HG03565 (cell line): ENCODE measurements around the gene AGTPBP1.
"Not testable (repeated sequence)": the region's sequence is repeated elsewhere in the genome, so short reads cannot be mapped to it uniquely, and the experiment has no call there.

ENCODE experiments used
- ATAC-seq: cut with Tn5 transposase; IDR thresholded peaks from one replicate; pipeline ENCODE4 v1.9.1; 2021; ENCODE audit warnings: mild to moderate bottlenecking, moderate library complexity; ENCODE audit not compliant: unreplicated experiment

Gene AGTPBP1

GRCh38 chr9:85717818-85718217 lies 23.9 kb downstream of the AGTPBP1 start:
- ATAC-seq, result not testable (repeated sequence)

- ATAC-seq, result no peak
These were observed 24.5 kb downstream of the AGTPBP1 start for GRCh38 chr9:85717220-85717619.

- ATAC-seq, result peak; percentile 57
These were observed 25.5 kb downstream of the AGTPBP1 start for GRCh38 chr9:85716031-85716877.

- ATAC-seq, result peak; percentile 48
These were observed 26.2 kb downstream of the AGTPBP1 start for GRCh38 chr9:85715587-85715986.

GRCh38 chr9:85713897-85714296 lies 27.9 kb downstream of the AGTPBP1 start:
- no peak for ATAC-seq

- no peak for ATAC-seq
These were observed 37.0 kb downstream of the AGTPBP1 start for GRCh38 chr9:85704744-85705143.

GRCh38 chr9:85703398-85703797 lies 38.4 kb downstream of the AGTPBP1 start:
- ATAC-seq, result no peak

GRCh38 chr9:85702726-85703289 lies 38.9 kb downstream of the AGTPBP1 start:
- ATAC-seq, result no peak

GRCh38 chr9:85702191-85702590 lies 39.6 kb downstream of the AGTPBP1 start:
- ATAC-seq, result no peak

GRCh38 chr9:85700330-85700729 lies 41.4 kb downstream of the AGTPBP1 start:
- no peak for ATAC-seq

- ATAC-seq, result no peak
These were observed 53.4 kb downstream of the AGTPBP1 start for GRCh38 chr9:85688361-85688760.

- no peak for ATAC-seq
These were observed 56.7 kb downstream of the AGTPBP1 start for GRCh38 chr9:85685081-85685480.

GRCh38 chr9:85676790-85677189 lies 65.0 kb downstream of the AGTPBP1 start:
- ATAC-seq, result no peak

- no peak for ATAC-seq
These were observed 74.4 kb downstream of the AGTPBP1 start for GRCh38 chr9:85667374-85667773.

GRCh38 chr9:85666086-85666485 lies 75.7 kb downstream of the AGTPBP1 start:
- ATAC-seq, result no peak

GRCh38 chr9:85662573-85662972 lies 79.2 kb downstream of the AGTPBP1 start:
- no peak for ATAC-seq

GRCh38 chr9:85658716-85659115 lies 83.0 kb downstream of the AGTPBP1 start:
- ATAC-seq, result no peak

GRCh38 chr9:85653153-85653552 lies 88.6 kb downstream of the AGTPBP1 start:
- no peak for ATAC-seq

GRCh38 chr9:85647571-85647970 lies 94.2 kb downstream of the AGTPBP1 start:
- ATAC-seq, result peak; percentile 93

- no peak for ATAC-seq
These were observed 95.7 kb downstream of the AGTPBP1 start for GRCh38 chr9:85645909-85646627.

GRCh38 chr9:85640425-85640824 lies 101.3 kb downstream of the AGTPBP1 start:
- ATAC-seq, result no peak

GRCh38 chr9:85639675-85640186 lies 102.0 kb downstream of the AGTPBP1 start:
- no peak for ATAC-seq
